GM12872 (cell line): Measurements from ENCODE around the gene ZNF93.
A peak's percentile ranks its signal among the peaks of the same experiment; 100 is the strongest.

Experiments used
- CTCF ChIP-seq: IDR thresholded peaks from 3 replicates; pipeline ENCODE4 v1.5.1; 2011; ENCODE audit warnings: low read depth, mild to moderate bottlenecking, low read length, moderate library complexity; ENCODE audit not compliant: insufficient read depth

Gene ZNF93

GRCh38 chr19:19930417-19930816 is 29.7 kb downstream of the ZNF93 start:
- TF ChIP-seq CTCF: 0 out of 3 replicates have a peak, but pooled peaks have one; percentile 28

- TF ChIP-seq CTCF: no peak
These were observed 36.7 kb downstream of the ZNF93 start for GRCh38 chr19:19937403-19937802.

GRCh38 chr19:19938449-19938848 is 37.7 kb downstream of the ZNF93 start:
- TF ChIP-seq CTCF: no peak

GRCh38 chr19:19943848-19944582 is 43.3 kb downstream of the ZNF93 start:
- no peak for TF ChIP-seq CTCF

GRCh38 chr19:19944583-19944880 is 43.8 kb downstream of the ZNF93 start:
- TF ChIP-seq CTCF: no peak

GRCh38 chr19:19946226-19946625 is 45.5 kb downstream of the ZNF93 start:
- TF ChIP-seq CTCF: no peak

GRCh38 chr19:19948800-19949199 is 48.1 kb downstream of the ZNF93 start:
- no peak for TF ChIP-seq CTCF
